Suprapubic skin (tissue), 2 donors: ENCODE measurements around the gene TANC1.

Source experiments
- EP300 ChIP-seq: sonication (generic); formaldehyde crosslinking; IDR thresholded peaks from one replicate; pipeline ENCODE4 v1.6.1; 2017; ENCODE audit warnings: antibody characterized with exemption
- POLR2A ChIP-seq, 2 donors: fragments of 450-650 bp; IDR thresholded peaks; one replicate each; pipeline ENCODE4 v1.6.1; 2017; ENCODE audit warnings: antibody characterized with exemption in 2 of 2, mild to moderate bottlenecking in 2 of 2, moderate library complexity in 2 of 2

GRCh38 chr2:159201360-159202063 is 233.1 kb downstream of the TANC1 start:
- no peak for TF ChIP-seq EP300
- TF ChIP-seq POLR2A (IDR thresholded peaks at IDR 0.05) = no peak
